Gastrocnemius medialis (tissue), 4 donors: ENCODE data around the gene CACNA1C.

Experiments used
- CTCF ChIP-seq, 5 experiments: fragments of 450-650 bp in 3 of 5; fragments of 200-600 bp in 2 of 5; sonication (generic) in 2 of 5; IDR thresholded peaks in 4 of 5; conservative IDR thresholded peaks in 1 of 5; 1 replicate in 4 of 5; 2 replicates in 1 of 5; pipeline ENCODE4 v1.5.1; 2016 to 2019; ENCODE audit warnings: antibody characterized with exemption in 5 of 5, mild to moderate bottlenecking in 3 of 5, moderate library complexity in 3 of 5
- POLR2A ChIP-seq, 2 donors: fragments of 450-650 bp; IDR thresholded peaks; one replicate each; pipeline ENCODE4 v1.6.1; 2017; ENCODE audit warnings: antibody characterized with exemption in 2 of 2, mild to moderate bottlenecking in 2 of 2, moderate library complexity in 2 of 2

- no peak for TF ChIP-seq CTCF (IDR thresholded peaks at IDR 0.05 in 4 of 5, conservative IDR thresholded peaks at IDR 0.05 in 1 of 5)
- no peak for TF ChIP-seq POLR2A (IDR thresholded peaks at IDR 0.05)
Measured at GRCh38 chr12:2335513-2335912, 282.7 kb downstream of the CACNA1C start.
